ENCODE data around the gene ZNF446.

DNA sequence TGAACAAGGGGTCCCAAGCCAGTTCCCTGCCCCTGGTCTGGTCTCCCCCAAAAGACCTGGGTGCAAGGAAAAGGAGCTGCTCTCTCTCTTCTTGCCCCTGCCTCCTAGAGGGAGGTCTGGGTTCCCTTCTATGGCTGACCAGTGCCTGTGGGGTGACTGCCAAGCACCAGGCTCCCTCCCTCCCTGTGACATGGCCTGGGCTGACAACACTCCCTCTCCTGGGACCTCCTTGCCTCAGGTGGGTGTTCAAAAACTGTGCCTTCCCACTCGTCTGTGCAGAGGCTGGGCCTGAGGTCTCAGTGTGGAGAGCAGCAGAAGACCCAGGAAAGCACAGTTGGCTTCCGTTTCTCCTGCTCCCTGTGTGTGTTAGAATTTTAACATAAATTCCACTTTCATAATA is 4.7 kb downstream of the ZNF446 start:
- TF ChIP-seq, protein P1, sequence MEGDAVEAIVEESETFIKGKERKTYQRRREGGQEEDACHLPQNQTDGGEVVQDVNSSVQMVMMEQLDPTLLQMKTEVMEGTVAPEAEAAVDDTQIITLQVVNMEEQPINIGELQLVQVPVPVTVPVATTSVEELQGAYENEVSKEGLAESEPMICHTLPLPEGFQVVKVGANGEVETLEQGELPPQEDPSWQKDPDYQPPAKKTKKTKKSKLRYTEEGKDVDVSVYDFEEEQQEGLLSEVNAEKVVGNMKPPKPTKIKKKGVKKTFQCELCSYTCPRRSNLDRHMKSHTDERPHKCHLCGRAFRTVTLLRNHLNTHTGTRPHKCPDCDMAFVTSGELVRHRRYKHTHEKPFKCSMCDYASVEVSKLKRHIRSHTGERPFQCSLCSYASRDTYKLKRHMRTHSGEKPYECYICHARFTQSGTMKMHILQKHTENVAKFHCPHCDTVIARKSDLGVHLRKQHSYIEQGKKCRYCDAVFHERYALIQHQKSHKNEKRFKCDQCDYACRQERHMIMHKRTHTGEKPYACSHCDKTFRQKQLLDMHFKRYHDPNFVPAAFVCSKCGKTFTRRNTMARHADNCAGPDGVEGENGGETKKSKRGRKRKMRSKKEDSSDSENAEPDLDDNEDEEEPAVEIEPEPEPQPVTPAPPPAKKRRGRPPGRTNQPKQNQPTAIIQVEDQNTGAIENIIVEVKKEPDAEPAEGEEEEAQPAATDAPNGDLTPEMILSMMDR (IDR thresholded peaks at IDR 0.05; ENCODE audit: low read length), result no peak
- TF ChIP-seq EZH2 (IDR thresholded peaks at IDR 0.05; ENCODE audit: borderline replicate concordance, low read length), result no peak

All from OCI-LY1 (cell line).